Activated CD8-positive, alpha-beta T cell treated with anti-CD3 and anti-CD28 coated beads for 36 hours (primary cell): ENCODE results near the gene SMAP1. TPM values are rescaled to one million over a fixed set of nuclear protein-coding genes. Genes with fewer than 3 reads are reported as not detected.

ENCODE experiments used
- ATAC-seq: fragments of 200-7000 bp; cut with Tn5 transposase; one replicate; pipeline ENCODE4 v1.10.0; 2021; ENCODE audit warnings: mild to moderate bottlenecking, moderate library complexity
- CTCF ChIA-PET: fragments of 350-600 bp; sonication (Branson Sonifier 250); formaldehyde crosslinking; loops from one replicate; lab custom pipeline; 2021; ENCODE audit warnings: antibody characterized with exemption; lab: Charles Lee
- POLR2A ChIA-PET: fragments of 350-600 bp; sonication (Branson Sonifier 250); formaldehyde crosslinking; loops from one replicate; lab custom pipeline; 2021; ENCODE audit warnings: antibody characterized with exemption; lab: Charles Lee
- DNase-seq: peaks from one replicate; pipeline ENCODE4 v3.0.0-alpha.2; 2020
- H3K27ac Mint-ChIP-seq: one replicate; pipeline ENCODE4 v1.8.0; 2021; ENCODE audit warnings: mild to moderate bottlenecking, mixed read lengths
- H3K27me3 Mint-ChIP-seq: one replicate; pipeline ENCODE4 v1.8.0; 2021; ENCODE audit warnings: mixed read lengths
- H3K36me3 Mint-ChIP-seq: one replicate; pipeline ENCODE4 v1.8.0; 2021; ENCODE audit warnings: low read depth, mixed read lengths
- H3K4me1 Mint-ChIP-seq: one replicate; pipeline ENCODE4 v1.8.0; 2021; ENCODE audit warnings: low read depth, mixed read lengths
- H3K4me3 Mint-ChIP-seq: one replicate; pipeline ENCODE4 v1.8.0; 2021; ENCODE audit warnings: mild to moderate bottlenecking, moderate library complexity, mixed read lengths
- H3K9me3 Mint-ChIP-seq: one replicate; pipeline ENCODE4 v1.8.0; 2021; ENCODE audit warnings: mixed read lengths
- CTCF ChIP-seq: fragments of 200-600 bp; IDR thresholded peaks from one replicate; pipeline ENCODE4 v1.8.0; 2022; ENCODE audit warnings: antibody characterized with exemption, mild to moderate bottlenecking
- intact Hi-C: fragments of 100-400 bp; cut with micrococcal nuclease; formaldehyde crosslinking; loops from one replicate; pipeline ENCODE4 v1.10.0; 2022
- total RNA-seq, 2 experiments: library from RNA; stranded (reverse); gene quantifications; one replicate each; pipeline ENCODE4 v1.2.3, GENCODE V29; 2021

The SMAP1 gene
- total RNA-seq, 2 experiments from 2014 or later: 24.1 to 26.3 TPM

DNA sequence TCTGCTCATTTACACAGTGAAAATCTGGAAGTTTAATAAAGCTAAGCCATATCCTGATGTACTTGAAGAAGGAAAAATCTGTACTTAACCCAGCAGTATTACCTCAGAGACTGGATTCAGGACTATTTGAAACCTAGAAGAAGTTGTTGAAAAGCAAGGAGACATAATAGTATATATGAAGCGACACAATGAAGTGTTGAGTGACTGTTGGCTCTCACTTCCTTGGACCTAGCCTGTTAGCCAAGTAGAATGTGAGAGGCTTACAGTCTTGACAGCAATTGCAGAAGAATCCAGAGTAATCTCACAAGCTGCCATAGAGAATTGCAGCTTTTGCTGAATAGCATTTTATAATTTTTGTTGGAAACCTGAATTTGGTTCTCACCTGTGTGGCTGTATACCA, 26.7 kb downstream of the SMAP1 start:
- intact Hi-C loops: no loop called here
- TF ChIP-seq CTCF: no peak
- H3K4me1 Mint-ChIP-seq: peaks cover 42% of the 10 kb centered on the region
- ATAC-seq (no peak), DNase-seq (no peak)
- no peak overlapping the region for H3K4me3 Mint-ChIP-seq
- no peaks in the 10 kb centered on the region for H3K27me3 Mint-ChIP-seq
- POLR2A ChIA-PET: no interaction called here
- H3K9me3 Mint-ChIP-seq: peaks cover 6% of the 10 kb centered on the region
- H3K36me3 Mint-ChIP-seq: peaks cover 6% of the 10 kb centered on the region
- no peak overlapping the region for H3K27ac Mint-ChIP-seq
- CTCF ChIA-PET: interaction anchor here (1.0 to 1.6 kb wide), 3 partner anchors 10 to 385 kb away, joined by 3 to 4 read pairs (median 3); no protein-coding TSS in a partner anchor

DNA sequence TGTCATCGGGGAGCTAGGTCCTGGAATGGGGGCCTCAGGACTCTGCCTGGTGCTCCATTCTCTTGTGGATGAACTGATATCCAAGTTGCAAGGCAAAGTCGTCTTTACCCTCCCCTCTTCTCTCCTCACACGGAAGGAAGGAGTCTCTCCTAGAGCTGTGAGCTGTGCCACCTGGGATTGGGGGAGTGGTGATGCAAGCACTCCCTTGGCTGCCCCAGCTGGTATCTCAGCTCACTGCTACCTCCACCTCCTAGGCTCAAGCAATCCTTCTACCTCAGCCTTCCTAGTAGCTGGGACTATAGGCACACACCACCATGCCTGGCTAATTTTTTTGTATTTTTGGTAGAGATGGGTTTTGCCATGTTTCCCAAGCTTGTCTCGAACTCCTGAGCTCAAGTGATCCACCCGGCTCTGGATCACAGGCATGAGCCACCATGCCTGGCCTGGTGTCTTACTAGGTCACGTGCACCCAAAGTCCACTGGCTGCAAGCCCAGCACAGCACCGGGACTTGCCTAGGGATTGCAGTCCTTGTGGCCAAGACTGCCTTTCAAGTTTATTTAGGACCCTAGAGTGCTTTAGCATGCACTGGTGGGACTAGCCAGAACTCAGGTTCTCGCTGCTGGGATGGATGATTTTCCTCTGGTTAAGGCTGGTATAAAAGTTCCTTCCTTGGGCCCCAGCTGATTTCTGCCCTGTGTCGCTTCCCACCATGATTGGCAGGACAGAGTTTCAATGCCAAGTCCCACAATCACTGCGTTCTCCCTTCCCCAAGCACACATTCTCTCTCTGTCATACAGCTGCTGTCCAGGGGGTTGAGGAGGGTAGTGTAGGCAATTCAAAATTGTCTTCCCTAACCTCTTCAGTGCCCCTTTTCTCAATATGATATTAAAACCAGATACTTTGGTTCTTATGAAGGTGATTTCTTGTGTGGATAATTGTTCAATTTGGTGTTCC, 33.5 kb downstream of the SMAP1 start:
- POLR2A ChIA-PET: no interaction called here
- Mint-ChIP-seq H3K4me1 (peaks cover 24% of the 10 kb centered on the region), H3K27me3 (no peaks in the 10 kb centered on the region), H3K4me3 (no peak overlapping the region), H3K9me3 (no peaks in the 10 kb centered on the region), H3K36me3 (peaks cover 3% of the 10 kb centered on the region), H3K27ac (no peak overlapping the region)
- intact Hi-C loops: no loop called here
- CTCF ChIA-PET: interaction anchor here (1.2 to 4.7 kb wide), 4 partner anchors 15 to 255 kb away, joined by 4 to 52 read pairs (median 10); no protein-coding TSS in a partner anchor
- ATAC-seq (no peak), DNase-seq (no peak)
- no peak for TF ChIP-seq CTCF

GRCh38 chr6:70705772-70706171, 38.1 kb downstream of the SMAP1 start:
- no peak overlapping the region for H3K27ac Mint-ChIP-seq
- POLR2A ChIA-PET: no interaction called here
- H3K9me3 Mint-ChIP-seq: no peaks in the 10 kb centered on the region
- intact Hi-C loops: loop anchor here (1.0 to 5.0 kb wide), 3 partner anchors 179 to 307 kb away; partner anchors contain the start of gene B3GAT2
- no peaks in the 10 kb centered on the region for H3K27me3 Mint-ChIP-seq
- CTCF ChIA-PET: interaction anchor here (0.7 to 4.7 kb wide), 8 partner anchors 9 to 252 kb away, joined by 3 to 52 read pairs (median 3); partner anchors contain the start of gene B3GAT2
- no peak overlapping the region for H3K4me3 Mint-ChIP-seq
- H3K36me3 Mint-ChIP-seq: no peaks in the 10 kb centered on the region
- no peak for DNase-seq
- peaks cover 32% of the 10 kb centered on the region for H3K4me1 Mint-ChIP-seq
- no peak for TF ChIP-seq CTCF
- ATAC-seq: no peak

DNA sequence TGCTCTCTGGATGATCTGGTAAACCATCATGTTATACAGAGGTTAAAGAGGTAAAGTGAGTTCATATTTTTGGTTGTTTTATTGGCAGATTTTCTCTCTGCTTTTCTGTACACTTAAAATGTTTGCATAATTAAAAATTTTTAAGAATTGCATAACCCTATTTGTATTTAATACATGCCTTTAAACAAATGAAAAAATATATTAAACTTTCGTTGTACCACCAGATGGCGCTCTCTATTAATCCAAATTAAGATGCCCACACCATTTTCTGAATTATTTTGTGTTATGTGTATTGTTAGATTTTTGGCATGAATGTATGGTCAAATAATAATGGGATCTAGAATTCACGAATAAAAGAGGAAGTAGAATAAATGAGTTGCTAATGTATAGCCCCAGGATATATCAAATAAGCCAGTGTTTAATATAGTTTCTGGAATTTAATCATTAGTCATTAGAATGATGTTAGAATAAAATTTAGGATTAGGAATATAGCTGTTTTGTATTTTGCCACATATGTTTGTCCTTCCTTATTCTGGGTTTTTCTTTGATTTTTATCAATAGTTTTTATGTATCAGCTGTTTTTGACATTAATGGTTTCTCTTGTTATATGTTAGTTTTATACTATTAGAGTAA, 38.9 kb downstream of the SMAP1 start:
- Mint-ChIP-seq H3K27ac (no peak overlapping the region), H3K36me3 (no peaks in the 10 kb centered on the region), H3K4me3 (no peak overlapping the region), H3K27me3 (no peaks in the 10 kb centered on the region), H3K4me1 (peaks cover 29% of the 10 kb centered on the region), H3K9me3 (no peaks in the 10 kb centered on the region)
- DNase-seq: no peak
- CTCF ChIA-PET: interaction anchor here (0.6 to 5.2 kb wide), 31 partner anchors 8 to 486 kb away, joined by 3 to 126 read pairs (median 4); partner anchors contain the start of genes B3GAT2, SDHAF4 and SMAP1
- no peak for ATAC-seq
- peak; percentile 93 for TF ChIP-seq CTCF
- intact Hi-C loops: loop anchor here (1.0 to 5.0 kb wide), 2 partner anchors 178 to 251 kb away; partner anchors contain the start of gene B3GAT2
- POLR2A ChIA-PET: no interaction called here
